Natural killer cell (primary cell): Measurements from ENCODE around the gene TRIM2. TPM values are rescaled to one million over a fixed set of nuclear protein-coding genes. Genes with fewer than 3 reads are reported as not detected.

Source experiments
- ATAC-seq, 3 donors: fragments of 150-1000 bp in 2 of 3; fragments of 200-7000 bp in 1 of 3; cut with Tn5 transposase; 1 replicate in 1 of 3; 2 replicates in 2 of 3; pipeline ENCODE4 v1.10.0; 2021; ENCODE audit warnings: mild to moderate bottlenecking in 2 of 3, moderate library complexity in 2 of 3
- DNase-seq, 2 donors: peaks; one replicate each; pipeline versions ENCODE4 v3.0.0 to v3.0.0-alpha.2; 2013 to 2021; ENCODE audit warnings: mixed read lengths in 1 of 2
- H3K27ac ChIP-seq: one replicate; pipeline ENCODE4 v1.5.1; 2013; ENCODE audit warnings: mild to moderate bottlenecking, low read length
- H3K27me3 ChIP-seq: one replicate; pipeline ENCODE4 v1.6.1; 2013; ENCODE audit warnings: low read length; ENCODE audit not compliant: control insufficient read depth, insufficient read depth
- H3K36me3 ChIP-seq: one replicate; pipeline ENCODE4 v1.6.1; 2013; ENCODE audit warnings: low read length; ENCODE audit not compliant: control insufficient read depth, insufficient read depth
- H3K4me1 ChIP-seq: one replicate; pipeline ENCODE4 v1.6.1; 2013; ENCODE audit warnings: low read length; ENCODE audit not compliant: control insufficient read depth, insufficient read depth
- H3K4me3 ChIP-seq: one replicate; pipeline ENCODE4 v1.5.1; 2013; ENCODE audit warnings: low read length
- H3K9me3 ChIP-seq: one replicate; pipeline ENCODE4 v1.6.1; 2013; ENCODE audit warnings: low read length; ENCODE audit not compliant: control insufficient read depth, insufficient read depth
- H3K27ac Mint-ChIP-seq, 2 donors: one replicate each; pipeline ENCODE4 v1.8.0; 2022; ENCODE audit warnings: mild to moderate bottlenecking in 2 of 2, mixed read lengths in 2 of 2, moderate library complexity in 1 of 2
- H3K27me3 Mint-ChIP-seq, 2 donors: one replicate each; pipeline ENCODE4 v1.8.0; 2022; ENCODE audit warnings: low read depth in 2 of 2, mixed read lengths in 2 of 2
- H3K36me3 Mint-ChIP-seq: one replicate; pipeline ENCODE4 v1.8.0; 2022; ENCODE audit warnings: mixed read lengths
- H3K4me1 Mint-ChIP-seq, 2 donors: one replicate each; pipeline ENCODE4 v1.8.0; 2022; ENCODE audit warnings: mixed read lengths in 2 of 2
- H3K4me3 Mint-ChIP-seq: one replicate; pipeline ENCODE4 v1.8.0; 2022; ENCODE audit warnings: mild to moderate bottlenecking, moderate library complexity, mixed read lengths
- H3K9me3 Mint-ChIP-seq, 2 donors: one replicate each; pipeline ENCODE4 v1.8.0; 2022; ENCODE audit warnings: mixed read lengths in 2 of 2
- WGBS: methylation state at CpG from one replicate; pipeline ENCODE4 v1.1.7; 2013; ENCODE audit warnings: missing lambda C conversion rate; ENCODE audit not compliant: insufficient coverage; 5-methylcytosine and 5-hydroxymethylcytosine counted together
- intact Hi-C: fragments of 100-400 bp; cut with micrococcal nuclease; formaldehyde crosslinking; loops from one replicate; pipeline ENCODE4 v1.14.2; 2022
- total RNA-seq, 4 donors: library from RNA; stranded (reverse); fragments of 120-200 nt in 1 of 4; gene quantifications; one replicate each; pipeline versions ENCODE4 v1.2.3 to v1.2.4, GENCODE V29; 2013 to 2022
- TF ChIP-seq, protein P1 (sequence below): fragments of 200-600 bp; IDR thresholded peaks from one replicate; pipeline ENCODE4 v1.8.0; 2022; ENCODE audit warnings: antibody characterized with exemption

TRIM2 gene
- total RNA-seq, 3 donors from 2014 or later (not counting 1 experiment from before 2014, with no cell fraction given), result 0.11 TPM; not detected in 2

GRCh38 chr4:153274967-153275366, 70.7 kb downstream of the TRIM2 start:
- H3K36me3 Mint-ChIP-seq, result no peaks in the 10 kb centered on the region
- H3K27ac Mint-ChIP-seq, result no peak overlapping the region
- Histone ChIP-seq H3K27me3 (no peaks in the 10 kb centered on the region), H3K4me1 (no peaks in the 10 kb centered on the region), H3K27ac (no peak overlapping the region), H3K4me3 (no peak overlapping the region), H3K36me3 (no peaks in the 10 kb centered on the region), H3K9me3 (no peaks in the 10 kb centered on the region)
- WGBS, result 81% methylated on average over 2 of the region's 2 CpGs
- intact Hi-C loops, result no loop called here
- H3K4me3 Mint-ChIP-seq, result no peak overlapping the region
- no peaks in the 10 kb centered on the region for H3K4me1 Mint-ChIP-seq
- TF ChIP-seq, protein P1, sequence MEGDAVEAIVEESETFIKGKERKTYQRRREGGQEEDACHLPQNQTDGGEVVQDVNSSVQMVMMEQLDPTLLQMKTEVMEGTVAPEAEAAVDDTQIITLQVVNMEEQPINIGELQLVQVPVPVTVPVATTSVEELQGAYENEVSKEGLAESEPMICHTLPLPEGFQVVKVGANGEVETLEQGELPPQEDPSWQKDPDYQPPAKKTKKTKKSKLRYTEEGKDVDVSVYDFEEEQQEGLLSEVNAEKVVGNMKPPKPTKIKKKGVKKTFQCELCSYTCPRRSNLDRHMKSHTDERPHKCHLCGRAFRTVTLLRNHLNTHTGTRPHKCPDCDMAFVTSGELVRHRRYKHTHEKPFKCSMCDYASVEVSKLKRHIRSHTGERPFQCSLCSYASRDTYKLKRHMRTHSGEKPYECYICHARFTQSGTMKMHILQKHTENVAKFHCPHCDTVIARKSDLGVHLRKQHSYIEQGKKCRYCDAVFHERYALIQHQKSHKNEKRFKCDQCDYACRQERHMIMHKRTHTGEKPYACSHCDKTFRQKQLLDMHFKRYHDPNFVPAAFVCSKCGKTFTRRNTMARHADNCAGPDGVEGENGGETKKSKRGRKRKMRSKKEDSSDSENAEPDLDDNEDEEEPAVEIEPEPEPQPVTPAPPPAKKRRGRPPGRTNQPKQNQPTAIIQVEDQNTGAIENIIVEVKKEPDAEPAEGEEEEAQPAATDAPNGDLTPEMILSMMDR, result no peak
- DNase-seq (no peak), ATAC-seq (no peak)
- H3K27me3 Mint-ChIP-seq, result peaks cover 0 to 11% of the 10 kb centered on the region in 2 donors
- H3K9me3 Mint-ChIP-seq, result no peaks in the 10 kb centered on the region

DNA sequence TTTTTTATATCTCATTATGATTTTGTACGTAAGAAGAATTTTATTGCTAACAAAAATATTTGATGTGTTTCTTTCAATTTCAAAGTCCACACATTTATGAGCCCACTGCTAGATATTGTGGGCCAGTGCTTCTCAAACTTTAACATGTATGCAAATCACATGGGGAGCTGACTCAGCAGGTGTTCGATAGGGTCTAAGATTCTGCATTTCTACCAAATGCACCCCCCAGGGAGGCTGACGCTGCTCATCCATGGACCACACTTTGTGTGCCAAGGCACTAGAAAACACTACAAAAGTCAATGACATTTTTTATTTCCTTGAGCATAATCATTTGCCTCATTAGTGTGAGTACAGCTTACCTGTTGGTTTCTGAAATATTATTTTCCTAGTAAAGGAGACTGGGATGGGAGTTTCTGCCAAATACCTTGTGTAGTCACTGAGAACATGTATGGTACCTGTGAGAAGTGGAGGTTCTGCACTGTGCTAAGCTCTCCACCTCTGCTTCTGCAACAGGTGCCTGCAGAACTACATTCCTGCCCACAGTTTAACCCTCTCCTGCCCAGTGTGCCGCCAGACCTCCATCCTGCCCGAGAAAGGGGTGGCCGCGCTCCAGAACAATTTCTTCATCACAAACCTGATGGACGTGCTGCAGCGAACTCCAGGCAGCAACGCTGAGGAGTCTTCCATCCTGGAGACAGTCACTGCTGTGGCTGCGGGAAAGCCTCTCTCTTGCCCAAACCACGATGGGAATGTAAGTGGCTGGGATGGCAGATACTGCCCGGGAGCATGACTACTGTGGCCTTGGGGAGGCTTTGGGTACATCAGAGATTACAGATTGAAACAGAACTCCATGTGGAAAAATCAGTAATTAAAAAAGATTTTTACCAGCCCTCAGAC, 71.4 kb downstream of the TRIM2 start:
- intact Hi-C loops, result no loop called here
- Histone ChIP-seq H3K27ac (no peak overlapping the region), H3K4me1 (no peaks in the 10 kb centered on the region), H3K27me3 (no peaks in the 10 kb centered on the region), H3K4me3 (no peak overlapping the region), H3K9me3 (no peaks in the 10 kb centered on the region), H3K36me3 (no peaks in the 10 kb centered on the region)
- Mint-ChIP-seq H3K9me3 (no peaks in the 10 kb centered on the region), H3K36me3 (no peaks in the 10 kb centered on the region), H3K4me1 (no peaks in the 10 kb centered on the region), H3K4me3 (no peak overlapping the region), H3K27ac (no peak overlapping the region), H3K27me3 (peaks cover 0 to 11% of the 10 kb centered on the region in 2 donors)
- no peak for DNase-seq
- no peak for ATAC-seq
- TF ChIP-seq, protein P1, result no peak
- 89% methylated on average over 12 of the region's 13 CpGs for WGBS

DNA sequence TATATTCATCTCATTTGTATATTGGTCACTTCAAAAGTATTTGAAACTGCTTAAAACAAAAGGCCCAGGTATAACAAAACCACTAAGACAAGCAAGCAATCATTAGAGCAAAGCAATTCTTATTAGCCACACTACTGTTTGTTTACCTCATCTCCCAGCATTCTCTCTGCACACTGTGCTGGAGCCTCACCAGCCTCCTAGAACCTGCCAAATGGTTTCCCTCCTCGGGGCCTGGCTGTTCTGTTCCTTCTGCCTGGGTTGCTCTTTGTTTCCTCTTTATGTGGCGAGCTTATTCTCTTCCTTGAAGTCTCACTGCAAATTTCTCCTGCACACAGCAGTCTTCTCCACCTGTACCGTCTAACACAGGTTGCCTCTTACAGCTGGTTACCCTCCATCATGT, 72.7 kb downstream of the TRIM2 start:
- H3K27ac ChIP-seq, result no peak overlapping the region
- DNase-seq (no peak), ATAC-seq (no peak)
- no peaks in the 10 kb centered on the region for H3K9me3 ChIP-seq
- H3K4me1 ChIP-seq, result no peaks in the 10 kb centered on the region
- 56% methylated on average over 3 of the region's 3 CpGs for WGBS
- no peak overlapping the region for H3K4me3 Mint-ChIP-seq
- H3K27ac Mint-ChIP-seq, result no peak overlapping the region
- peaks cover 0 to 11% of the 10 kb centered on the region in 2 donors for H3K27me3 Mint-ChIP-seq
- no peaks in the 10 kb centered on the region for H3K36me3 Mint-ChIP-seq
- no peaks in the 10 kb centered on the region for H3K4me1 Mint-ChIP-seq
- no peaks in the 10 kb centered on the region for H3K27me3 ChIP-seq
- no peaks in the 10 kb centered on the region for H3K9me3 Mint-ChIP-seq
- H3K4me3 ChIP-seq, result no peak overlapping the region
- intact Hi-C loops, result no loop called here
- TF ChIP-seq, protein P1, result no peak
- H3K36me3 ChIP-seq, result no peaks in the 10 kb centered on the region
